ENCODE data around the gene SDK2.
A peak's percentile ranks its signal among the peaks of the same experiment; 100 is the strongest.
"Not testable (repeated sequence)": the region's sequence is repeated elsewhere in the genome, so short reads cannot be mapped to it uniquely, and the experiment has no call there.

Gene SDK2

DNA sequence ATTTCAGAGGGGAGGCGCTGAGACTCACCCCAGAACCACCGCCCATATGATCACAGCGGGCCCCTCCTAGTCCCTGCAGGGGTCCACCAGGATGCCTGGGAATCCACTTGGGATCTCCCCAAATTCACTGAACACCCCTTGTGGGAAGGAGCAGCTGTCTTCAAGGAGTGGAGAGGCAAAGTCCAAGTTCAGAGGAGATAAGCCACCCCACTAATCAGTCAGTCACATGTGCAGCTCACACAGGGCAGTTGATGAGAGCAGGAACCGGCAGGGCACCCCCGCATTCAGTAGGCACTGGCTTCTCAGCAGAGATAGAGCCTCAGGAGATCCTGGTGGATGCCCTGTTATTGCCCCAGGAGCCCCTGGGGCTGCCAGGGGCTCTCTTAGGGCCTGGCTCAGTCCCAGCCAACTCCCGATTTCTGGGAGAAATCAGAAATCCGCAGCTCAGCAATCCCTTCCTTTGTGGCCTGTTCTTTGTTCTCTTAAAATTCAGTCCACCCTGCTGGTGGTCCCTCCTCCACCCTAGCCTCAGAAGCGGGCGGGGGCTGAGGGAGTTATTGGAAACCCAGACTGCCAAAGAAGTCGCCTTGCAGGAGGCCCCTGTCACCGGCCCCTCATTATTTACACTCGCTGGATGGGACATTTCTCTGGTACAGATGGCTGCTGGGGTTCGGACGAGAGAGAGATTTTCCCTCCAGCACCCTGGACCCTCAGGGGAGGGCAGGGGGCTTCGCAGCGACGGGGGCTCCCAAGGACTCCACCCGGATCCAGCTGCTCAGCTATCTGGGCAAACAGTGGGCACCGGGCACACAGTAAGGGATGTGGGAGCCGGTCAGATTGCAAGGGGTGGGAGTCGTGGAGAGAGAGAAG, 334.3 kb downstream of the SDK2 start:
- peak in 1 of 2 experiments; percentile 56 for DNase-seq (ENCODE audit: low read depth in 1 of 2, low spot score in 1 of 2)
- no peaks in the 10 kb centered on the region for H3K27me3 ChIP-seq (ENCODE audit: insufficient read depth, poor library complexity, severe bottlenecking)
- H3K4me3 ChIP-seq (replicated peaks; ENCODE audit: insufficient read depth, low read length): peak overlapping the region; percentile 91
- TF ChIP-seq, protein P1, sequence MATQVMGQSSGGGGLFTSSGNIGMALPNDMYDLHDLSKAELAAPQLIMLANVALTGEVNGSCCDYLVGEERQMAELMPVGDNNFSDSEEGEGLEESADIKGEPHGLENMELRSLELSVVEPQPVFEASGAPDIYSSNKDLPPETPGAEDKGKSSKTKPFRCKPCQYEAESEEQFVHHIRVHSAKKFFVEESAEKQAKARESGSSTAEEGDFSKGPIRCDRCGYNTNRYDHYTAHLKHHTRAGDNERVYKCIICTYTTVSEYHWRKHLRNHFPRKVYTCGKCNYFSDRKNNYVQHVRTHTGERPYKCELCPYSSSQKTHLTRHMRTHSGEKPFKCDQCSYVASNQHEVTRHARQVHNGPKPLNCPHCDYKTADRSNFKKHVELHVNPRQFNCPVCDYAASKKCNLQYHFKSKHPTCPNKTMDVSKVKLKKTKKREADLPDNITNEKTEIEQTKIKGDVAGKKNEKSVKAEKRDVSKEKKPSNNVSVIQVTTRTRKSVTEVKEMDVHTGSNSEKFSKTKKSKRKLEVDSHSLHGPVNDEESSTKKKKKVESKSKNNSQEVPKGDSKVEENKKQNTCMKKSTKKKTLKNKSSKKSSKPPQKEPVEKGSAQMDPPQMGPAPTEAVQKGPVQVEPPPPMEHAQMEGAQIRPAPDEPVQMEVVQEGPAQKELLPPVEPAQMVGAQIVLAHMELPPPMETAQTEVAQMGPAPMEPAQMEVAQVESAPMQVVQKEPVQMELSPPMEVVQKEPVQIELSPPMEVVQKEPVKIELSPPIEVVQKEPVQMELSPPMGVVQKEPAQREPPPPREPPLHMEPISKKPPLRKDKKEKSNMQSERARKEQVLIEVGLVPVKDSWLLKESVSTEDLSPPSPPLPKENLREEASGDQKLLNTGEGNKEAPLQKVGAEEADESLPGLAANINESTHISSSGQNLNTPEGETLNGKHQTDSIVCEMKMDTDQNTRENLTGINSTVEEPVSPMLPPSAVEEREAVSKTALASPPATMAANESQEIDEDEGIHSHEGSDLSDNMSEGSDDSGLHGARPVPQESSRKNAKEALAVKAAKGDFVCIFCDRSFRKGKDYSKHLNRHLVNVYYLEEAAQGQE (IDR thresholded peaks at IDR 0.05; ENCODE audit: insufficient replicate concordance, low read depth): no peak
- TF ChIP-seq, protein P2, sequence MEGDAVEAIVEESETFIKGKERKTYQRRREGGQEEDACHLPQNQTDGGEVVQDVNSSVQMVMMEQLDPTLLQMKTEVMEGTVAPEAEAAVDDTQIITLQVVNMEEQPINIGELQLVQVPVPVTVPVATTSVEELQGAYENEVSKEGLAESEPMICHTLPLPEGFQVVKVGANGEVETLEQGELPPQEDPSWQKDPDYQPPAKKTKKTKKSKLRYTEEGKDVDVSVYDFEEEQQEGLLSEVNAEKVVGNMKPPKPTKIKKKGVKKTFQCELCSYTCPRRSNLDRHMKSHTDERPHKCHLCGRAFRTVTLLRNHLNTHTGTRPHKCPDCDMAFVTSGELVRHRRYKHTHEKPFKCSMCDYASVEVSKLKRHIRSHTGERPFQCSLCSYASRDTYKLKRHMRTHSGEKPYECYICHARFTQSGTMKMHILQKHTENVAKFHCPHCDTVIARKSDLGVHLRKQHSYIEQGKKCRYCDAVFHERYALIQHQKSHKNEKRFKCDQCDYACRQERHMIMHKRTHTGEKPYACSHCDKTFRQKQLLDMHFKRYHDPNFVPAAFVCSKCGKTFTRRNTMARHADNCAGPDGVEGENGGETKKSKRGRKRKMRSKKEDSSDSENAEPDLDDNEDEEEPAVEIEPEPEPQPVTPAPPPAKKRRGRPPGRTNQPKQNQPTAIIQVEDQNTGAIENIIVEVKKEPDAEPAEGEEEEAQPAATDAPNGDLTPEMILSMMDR (IDR thresholded peaks at IDR 0.05; ENCODE audit: insufficient read depth, low read length): no peak
- TF ChIP-seq POLR2AphosphoS5 (IDR thresholded peaks at IDR 0.05; ENCODE audit: low read depth) (no peak), SPI1 (IDR thresholded peaks at IDR 0.05; ENCODE audit: borderline replicate concordance, low read depth) (no peak), GABPA (IDR thresholded peaks at IDR 0.05; ENCODE audit: low read depth) (no peak)
- peak overlapping the region; percentile 82 for H3K27ac ChIP-seq (replicated peaks)

DNA sequence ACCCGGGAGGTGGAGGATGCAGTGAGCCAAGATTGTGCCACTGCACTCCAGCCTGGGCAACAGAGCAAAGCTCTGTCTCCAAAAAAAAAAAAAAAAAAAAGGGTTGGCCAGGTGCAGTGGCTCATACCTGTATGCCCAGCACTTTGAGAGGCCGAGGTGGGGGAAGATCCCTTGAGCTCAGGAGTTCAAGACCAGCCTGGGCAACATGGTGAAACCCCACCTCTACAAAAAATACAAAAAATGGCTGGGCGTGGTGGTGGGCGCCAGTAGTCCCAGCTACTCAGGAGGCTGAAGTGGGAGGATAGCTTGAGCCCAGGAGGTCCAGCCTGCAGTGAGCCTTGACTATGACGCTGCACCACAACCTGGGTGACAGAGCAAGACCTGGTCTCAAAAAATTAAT, 335.3 kb downstream of the SDK2 start:
- H3K27ac ChIP-seq (replicated peaks): peak overlapping the region; percentile 82
- not testable (repeated sequence) for H3K4me3 ChIP-seq (replicated peaks; ENCODE audit: insufficient read depth, low read length); DNase-seq (ENCODE audit: low read depth in 1 of 2, low spot score in 1 of 2); H3K27me3 ChIP-seq (ENCODE audit: insufficient read depth, poor library complexity, severe bottlenecking)

DNA sequence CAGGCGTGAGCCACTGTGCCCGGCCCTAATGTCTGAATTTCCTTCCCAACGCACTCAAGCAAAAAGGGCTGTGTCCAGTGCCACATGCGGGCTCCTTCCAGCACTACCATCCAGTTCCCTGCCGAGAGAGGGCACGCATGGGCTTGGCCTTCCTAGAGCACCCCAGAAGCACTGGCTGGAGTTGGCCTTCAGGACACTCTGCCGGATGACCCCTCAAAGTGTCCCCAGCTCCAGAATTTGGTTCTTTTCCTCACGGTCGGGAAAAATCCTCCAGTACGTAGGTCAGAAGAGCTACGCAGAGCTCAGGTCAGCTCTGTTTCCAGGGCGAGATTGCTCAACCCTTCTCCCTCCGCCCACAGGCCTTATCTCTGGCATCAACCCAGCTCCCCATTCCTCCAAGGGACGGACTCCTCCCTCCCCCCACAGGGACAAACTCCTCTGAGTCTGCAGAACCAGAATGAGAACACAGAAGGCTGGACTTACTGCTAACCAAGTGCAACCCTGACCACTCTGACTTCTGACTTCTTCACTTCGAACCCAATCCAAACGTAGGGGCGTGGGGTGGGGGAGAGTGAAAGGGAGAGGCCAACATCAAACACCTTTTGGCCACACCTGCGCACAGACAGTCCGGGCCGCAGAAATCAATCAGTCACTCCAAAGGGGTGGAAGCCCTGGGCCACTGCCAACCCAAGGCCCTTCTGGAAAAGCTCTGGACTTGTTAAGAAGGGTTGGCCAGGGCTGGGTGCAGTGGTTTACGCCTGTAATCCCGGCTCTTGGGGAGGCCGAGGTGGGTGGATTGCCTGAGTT, 336.0 kb downstream of the SDK2 start:
- DNase-seq (ENCODE audit: low read depth in 1 of 2, low spot score in 1 of 2): peak; percentile 73 to 79
- Histone ChIP-seq H3K27ac (replicated peaks) (peak overlapping the region; percentile 25; the same call in 1 of the 2 replicates), H3K4me3 (replicated peaks; ENCODE audit: insufficient read depth, low read length) (0 out of 2 replicates have a peak overlapping the region, but pooled peaks have one; percentile 0), H3K27me3 (ENCODE audit: insufficient read depth, poor library complexity, severe bottlenecking) (no peaks in the 10 kb centered on the region)
- no peak for TF ChIP-seq SPI1 (IDR thresholded peaks at IDR 0.05; ENCODE audit: borderline replicate concordance, low read depth)
- TF ChIP-seq, protein P2 (IDR thresholded peaks at IDR 0.05; ENCODE audit: insufficient read depth, low read length): no peak
- no peak for TF ChIP-seq GABPA (IDR thresholded peaks at IDR 0.05; ENCODE audit: low read depth)
- TF ChIP-seq, protein P1 (IDR thresholded peaks at IDR 0.05; ENCODE audit: insufficient replicate concordance, low read depth): no peak
- TF ChIP-seq POLR2AphosphoS5 (IDR thresholded peaks at IDR 0.05; ENCODE audit: low read depth): no peak

DNA sequence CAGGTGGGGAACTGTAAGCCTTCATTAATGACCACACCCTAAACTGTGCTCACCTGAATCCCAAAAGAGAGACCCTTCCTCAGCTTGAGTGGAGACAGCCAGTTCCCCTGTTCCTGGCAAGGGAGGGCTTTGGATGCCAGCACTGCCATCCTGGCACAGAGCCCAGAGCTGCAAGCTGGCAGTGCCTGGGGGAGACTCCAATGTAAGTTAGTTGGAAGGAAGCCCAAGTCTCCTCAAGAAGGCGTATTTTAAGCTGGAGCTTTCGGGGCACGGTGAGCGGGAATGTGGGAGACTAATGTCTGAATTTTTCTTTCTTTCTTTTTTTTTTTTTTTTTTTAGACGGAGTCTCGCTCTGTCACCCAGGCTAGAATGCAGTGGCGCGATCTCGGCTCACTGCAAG, 337.1 kb downstream of the SDK2 start:
- TF ChIP-seq, protein P1 (IDR thresholded peaks at IDR 0.05; ENCODE audit: insufficient replicate concordance, low read depth): no peak
- TF ChIP-seq, protein P2 (IDR thresholded peaks at IDR 0.05; ENCODE audit: insufficient read depth, low read length): no peak
- no peak for TF ChIP-seq POLR2AphosphoS5 (IDR thresholded peaks at IDR 0.05; ENCODE audit: low read depth)
- TF ChIP-seq SPI1 (IDR thresholded peaks at IDR 0.05; ENCODE audit: borderline replicate concordance, low read depth): no peak
- no peak for TF ChIP-seq GABPA (IDR thresholded peaks at IDR 0.05; ENCODE audit: low read depth)
- no peak for DNase-seq (ENCODE audit: low read depth in 1 of 2, low spot score in 1 of 2)
- Histone ChIP-seq H3K4me3 (replicated peaks; ENCODE audit: insufficient read depth, low read length) (no peak overlapping the region), H3K27ac (replicated peaks) (no peak overlapping the region), H3K27me3 (ENCODE audit: insufficient read depth, poor library complexity, severe bottlenecking) (no peaks in the 10 kb centered on the region)
